Astrocyte (in vitro differentiated cells and primary cell): Measurements from ENCODE around the gene RAD51B. TPM values are rescaled to one million over a fixed set of nuclear protein-coding genes. Genes with fewer than 3 reads are reported as not detected.

Source experiments
- total RNA-seq: library from RNA; stranded (reverse); gene quantifications from 2 replicates; pipeline ENCODE4 v1.2.1, GENCODE V29; 2021

The RAD51B gene
- total RNA-seq, 1 donor from 2014 or later: 10.8 TPM

Other genes with a start within 250 kb of the RAD51B start
- 11.3 and 13.5 TPM in 2 replicates for gene PIGH, start 219.5 kb upstream of the RAD51B start, total RNA-seq
- gene ARG2, start 199.9 kb upstream of the RAD51B start, total RNA-seq: 8.9 and 11.6 TPM in 2 replicates
- 82.7 and 92.0 TPM in 2 replicates for gene VTI1B, start 145.1 kb upstream of the RAD51B start, total RNA-seq
- gene RDH11, start 124.0 kb upstream of the RAD51B start, total RNA-seq: 92.3 and 96.2 TPM in 2 replicates
- gene RDH12, start 117.9 kb upstream of the RAD51B start, total RNA-seq: 0.16 TPM in 1 of 2 replicates, not detected in the other
- 26.3 and 27.4 TPM in 2 replicates for gene ZFYVE26, start 3.2 kb upstream of the RAD51B start, total RNA-seq